GM12891 (cell line): ENCODE measurements around the gene PDLIM4.

Experiments used
- DNase-seq: peaks from one replicate; pipeline ENCODE4 v3.0.0; 2011; ENCODE audit warnings: low spot score; ENCODE audit not compliant: insufficient read length
- FAIRE-seq: peaks from 2 replicates; lab custom pipeline; 2011; peaks lifted over from hg19 to GRCh38; lab: Jason Lieb, UNC
- PAX5 ChIP-seq: IDR thresholded peaks from 2 replicates; pipeline ENCODE4 v1.6.1; 2011; ENCODE audit warnings: low read length, moderate library complexity, mild to moderate bottlenecking; ENCODE audit not compliant: insufficient read depth, severe bottlenecking
- POLR2A ChIP-seq: IDR thresholded peaks from 2 replicates; pipeline ENCODE4 v1.6.1; 2011; ENCODE audit warnings: low read depth, low read length, control low read depth
- POLR2AphosphoS5 ChIP-seq: IDR thresholded peaks from 2 replicates; pipeline ENCODE4 v1.6.1; 2011; ENCODE audit warnings: low read depth, low read length, control low read depth
- POU2F2 ChIP-seq: IDR thresholded peaks from 2 replicates; pipeline ENCODE4 v1.6.1; 2011; ENCODE audit warnings: low read depth, mild to moderate bottlenecking, control low read depth, low read length, moderate library complexity
- SPI1 ChIP-seq: IDR thresholded peaks from 2 replicates; pipeline ENCODE4 v1.6.1; 2011; ENCODE audit warnings: low read depth, low read length, control low read depth
- TAF1 ChIP-seq: IDR thresholded peaks from 2 replicates; pipeline ENCODE4 v1.6.1; 2011; ENCODE audit warnings: low read depth, low read length, control low read depth

PDLIM4 gene

DNA sequence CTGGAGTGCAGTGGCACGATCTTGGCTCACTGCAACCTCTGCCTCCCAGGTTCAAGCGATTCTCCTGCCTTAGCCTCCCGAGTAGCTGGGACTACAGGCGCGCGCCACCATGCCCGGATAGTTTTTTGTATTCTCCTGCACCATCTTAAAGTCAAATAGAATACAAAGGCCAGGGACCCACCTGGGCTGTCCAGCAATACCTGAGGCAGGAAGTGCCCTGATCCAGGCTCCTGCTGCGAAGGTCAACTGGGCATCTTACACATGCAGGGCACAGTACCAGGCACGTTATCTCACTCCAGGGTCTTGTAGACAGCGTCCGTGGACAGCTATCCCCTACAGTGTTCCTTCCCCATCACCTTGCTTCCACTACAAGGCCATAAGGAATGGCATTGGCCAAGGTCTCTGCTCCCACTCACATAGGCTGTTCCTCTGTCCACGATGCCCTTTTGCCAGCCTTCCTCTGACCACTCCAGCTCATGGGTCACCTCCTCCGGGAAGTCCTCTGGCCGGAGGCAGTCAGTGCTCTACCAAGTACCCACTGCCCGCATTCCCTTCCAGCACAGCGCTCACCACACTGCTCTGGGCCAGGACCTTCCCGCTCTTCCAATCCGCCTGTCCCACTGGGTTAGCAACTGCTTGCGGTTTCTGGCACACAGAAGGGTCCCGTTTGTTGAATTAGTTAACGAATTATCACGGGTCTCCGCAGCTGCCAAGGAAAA, 30.8 kb upstream of the PDLIM4 start:
- FAIRE-seq (peak; percentile 16), DNase-seq (no peak)
- TF ChIP-seq POLR2A, result no peak
- TF ChIP-seq SPI1, result no peak
- no peak for TF ChIP-seq POLR2AphosphoS5
- no peak for TF ChIP-seq TAF1
- no peak for TF ChIP-seq PAX5
- no peak for TF ChIP-seq POU2F2

DNA sequence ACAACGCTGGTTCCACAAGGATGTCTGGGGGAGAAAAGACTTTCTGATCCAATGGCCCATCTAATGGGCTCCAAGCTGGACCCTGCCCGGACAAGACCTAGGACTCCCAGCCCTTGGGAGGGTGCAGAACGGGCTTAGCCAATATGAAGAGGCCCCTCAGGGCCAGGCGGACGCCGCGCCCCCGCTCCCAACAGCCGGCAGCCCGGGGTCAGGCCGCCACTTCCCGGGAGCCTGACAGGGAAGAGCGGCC, 30.3 kb upstream of the PDLIM4 start:
- TF ChIP-seq POU2F2 (no peak), TAF1 (no peak), POLR2A (no peak), POLR2AphosphoS5 (no peak), PAX5 (no peak), SPI1 (no peak)
- DNase-seq (no peak), FAIRE-seq (no peak)

DNA sequence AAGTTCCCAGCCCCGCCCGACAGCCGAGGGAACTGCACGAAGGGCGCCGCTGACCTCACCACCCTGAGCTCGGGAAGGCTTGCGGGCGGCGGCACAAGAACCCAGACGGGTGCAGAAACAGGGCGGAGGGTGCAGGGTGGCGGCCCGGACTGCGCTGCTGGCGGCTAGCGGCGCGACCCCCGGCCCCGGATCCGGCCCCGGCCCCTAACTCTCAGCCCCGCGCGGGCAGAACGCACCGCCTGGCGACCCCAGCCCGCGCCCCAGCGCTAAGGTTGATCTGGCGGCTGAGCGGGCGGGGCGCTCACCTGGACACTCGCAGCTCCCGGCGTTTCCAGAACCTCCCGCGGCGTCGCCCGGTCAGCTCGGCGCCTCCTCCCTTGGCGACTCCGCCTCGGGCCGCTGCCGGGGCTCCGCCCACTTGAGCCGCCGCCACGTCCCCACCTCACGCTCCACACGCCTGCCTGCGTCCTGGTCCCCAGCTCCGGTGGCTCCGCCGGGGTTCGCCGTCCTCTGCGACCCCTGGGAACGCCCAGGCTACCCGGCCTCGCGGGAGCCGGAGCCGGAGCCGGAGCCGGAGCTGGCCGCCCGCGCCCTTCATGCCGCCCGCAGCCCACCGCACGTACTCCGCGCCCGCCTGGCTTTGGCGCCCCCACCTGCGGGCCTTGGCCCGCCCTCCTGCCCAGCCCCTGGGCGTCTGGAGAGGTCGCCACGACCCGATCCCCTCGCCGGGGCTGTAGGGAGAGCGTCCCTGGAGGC, 29.8 kb upstream of the PDLIM4 start, which contains the start of gene P4HA2:
Gene P4HA2, minus strand, starts transcription at position 369 of the 756 bp plus-strand sequence. CDS start 9,227 bp downstream, outside the sequence.
- DNase-seq (peak; percentile 86), FAIRE-seq (peak; percentile 85)
- TF ChIP-seq SPI1 (no peak), POLR2A (no peak), POLR2AphosphoS5 (no peak), TAF1 (no peak), PAX5 (no peak)

DNA sequence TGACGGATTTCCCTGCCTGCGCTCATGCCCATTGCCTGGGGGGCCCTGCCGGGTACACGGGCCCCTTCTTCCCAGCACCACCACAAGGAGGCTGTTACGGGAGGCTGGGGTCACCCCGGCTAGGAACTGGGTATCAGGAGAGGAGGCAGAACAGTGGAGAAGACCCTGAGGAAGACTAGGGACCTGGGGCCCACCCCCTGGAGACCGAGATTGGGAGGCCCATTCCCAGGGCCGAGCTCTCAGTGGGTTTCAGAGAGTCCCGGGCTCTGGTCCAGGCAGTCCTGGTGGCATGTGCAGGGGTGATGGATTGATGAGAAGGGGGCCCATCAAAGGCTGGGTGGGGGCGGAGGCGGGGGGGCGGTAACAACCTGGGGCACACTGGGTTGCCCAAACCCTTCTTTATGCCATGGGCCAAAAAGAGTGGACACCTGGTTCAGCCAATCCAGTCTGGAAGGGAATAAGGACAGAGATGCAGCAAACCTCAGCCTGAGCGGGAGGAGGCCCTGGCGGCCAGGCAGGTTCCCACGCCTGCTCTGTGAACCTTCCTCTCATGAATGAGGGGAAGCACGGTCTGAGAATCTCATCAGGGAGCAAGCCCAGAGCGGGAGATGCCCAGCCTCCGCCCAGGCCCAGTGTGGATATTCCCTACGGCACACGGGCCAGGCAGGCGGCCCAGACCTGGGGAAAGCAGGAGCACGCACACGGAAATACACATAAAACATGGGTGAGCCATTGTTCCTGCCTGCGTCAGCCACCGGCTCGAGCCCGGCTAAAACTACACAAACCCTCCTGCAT, 29.1 kb upstream of the PDLIM4 start:
- no peak for DNase-seq
- no peak for FAIRE-seq

DNA sequence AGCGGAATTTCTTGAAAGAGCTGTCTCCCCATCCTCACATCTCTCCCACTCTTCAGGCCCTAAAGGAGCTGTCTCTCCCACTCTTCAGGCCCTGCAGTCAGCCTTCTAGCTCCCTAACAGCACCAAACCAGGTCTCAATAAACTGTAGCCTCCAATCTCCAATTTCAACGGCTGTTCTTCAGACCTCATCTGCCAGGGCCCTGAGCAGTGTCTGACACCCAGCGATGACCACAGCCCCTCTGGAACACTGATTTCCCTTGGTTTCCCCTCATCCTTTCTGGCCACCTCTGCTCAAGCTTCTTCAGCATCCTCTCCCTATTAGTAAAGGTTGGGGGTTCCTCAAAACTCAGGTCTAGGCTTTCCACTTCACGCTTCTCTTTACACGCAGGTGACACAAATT, 28.3 kb upstream of the PDLIM4 start:
- TF ChIP-seq PAX5 (no peak), POU2F2 (no peak), SPI1 (no peak), TAF1 (no peak), POLR2A (no peak), POLR2AphosphoS5 (no peak)
- DNase-seq (no peak), FAIRE-seq (no peak)

More for the DNA sequence above, 29.1 kb upstream of the PDLIM4 start:
- no peak for TF ChIP-seq TAF1
- TF ChIP-seq SPI1, result no peak
- TF ChIP-seq PAX5, result no peak

DNA sequence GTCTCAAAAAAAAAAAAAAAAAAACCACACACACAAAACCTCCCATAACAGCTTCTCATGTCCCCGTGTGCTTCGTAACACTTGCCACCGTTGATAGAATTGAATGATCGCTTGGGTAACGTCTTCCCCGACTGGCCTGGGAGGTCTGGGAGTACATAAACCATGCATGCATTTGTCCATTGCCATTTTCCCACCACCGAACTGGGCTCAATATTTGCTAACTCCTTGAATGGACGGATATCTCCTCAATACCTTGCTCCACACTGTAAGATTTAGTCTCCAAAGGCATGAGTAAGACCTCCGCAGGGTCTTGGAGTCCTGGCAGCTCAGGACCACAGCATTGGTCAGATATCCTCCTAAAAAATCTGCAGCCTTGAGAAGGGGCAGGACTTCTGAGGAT, 26.6 kb upstream of the PDLIM4 start:
- DNase-seq (no peak), FAIRE-seq (no peak)
- no peak for TF ChIP-seq PAX5
- TF ChIP-seq POLR2A, result no peak
- no peak for TF ChIP-seq TAF1
- no peak for TF ChIP-seq SPI1
- TF ChIP-seq POU2F2, result no peak
- TF ChIP-seq POLR2AphosphoS5, result no peak

DNA sequence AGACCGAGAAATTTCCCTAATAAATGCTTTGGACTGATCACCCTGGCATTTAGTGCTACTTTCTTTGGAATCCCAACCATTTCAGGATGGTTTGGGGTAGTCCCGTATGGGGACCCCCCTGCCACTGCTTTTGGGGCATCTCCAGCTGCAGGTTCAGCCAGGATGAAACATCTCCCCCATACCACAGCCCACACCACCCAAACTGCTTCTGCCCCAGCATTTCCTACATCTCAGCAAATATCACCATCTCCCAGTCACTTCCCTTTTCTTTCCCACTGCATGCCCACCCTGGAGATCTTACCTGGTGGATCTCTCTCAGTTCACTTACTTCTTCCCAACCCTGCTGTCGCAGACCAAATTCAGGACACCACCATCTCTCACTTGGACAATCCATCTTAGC, 25.0 kb upstream of the PDLIM4 start:
- DNase-seq (no peak), FAIRE-seq (no peak)
- TF ChIP-seq POLR2AphosphoS5, result no peak
- peak; percentile 35; the same call in 1 of the 2 replicates for TF ChIP-seq SPI1

DNA sequence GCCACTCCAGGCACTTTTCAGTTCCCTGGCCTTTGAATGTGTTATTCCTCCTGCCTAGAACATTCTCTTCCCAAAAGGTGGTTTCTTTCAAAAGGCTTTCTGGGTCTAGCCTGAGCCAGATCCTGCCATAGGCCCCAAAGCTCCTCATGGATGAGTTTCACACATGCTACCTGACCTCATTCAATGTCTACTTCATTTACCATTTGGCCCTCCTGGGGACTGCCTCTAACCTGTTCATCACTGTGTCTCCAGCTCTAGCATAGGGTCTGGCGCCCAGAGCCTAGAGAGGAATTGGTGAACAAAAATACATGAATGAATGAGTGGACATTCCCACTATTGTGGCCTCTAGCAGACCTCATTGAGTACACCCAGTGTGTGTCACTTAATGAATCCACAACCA, 24.4 kb upstream of the PDLIM4 start:
- FAIRE-seq, result no peak
- TF ChIP-seq POLR2AphosphoS5, result no peak
- no peak for TF ChIP-seq SPI1
- TF ChIP-seq TAF1, result no peak
- TF ChIP-seq POLR2A, result no peak
- no peak for TF ChIP-seq PAX5
- no peak for TF ChIP-seq POU2F2
- DNase-seq, result no peak

DNA sequence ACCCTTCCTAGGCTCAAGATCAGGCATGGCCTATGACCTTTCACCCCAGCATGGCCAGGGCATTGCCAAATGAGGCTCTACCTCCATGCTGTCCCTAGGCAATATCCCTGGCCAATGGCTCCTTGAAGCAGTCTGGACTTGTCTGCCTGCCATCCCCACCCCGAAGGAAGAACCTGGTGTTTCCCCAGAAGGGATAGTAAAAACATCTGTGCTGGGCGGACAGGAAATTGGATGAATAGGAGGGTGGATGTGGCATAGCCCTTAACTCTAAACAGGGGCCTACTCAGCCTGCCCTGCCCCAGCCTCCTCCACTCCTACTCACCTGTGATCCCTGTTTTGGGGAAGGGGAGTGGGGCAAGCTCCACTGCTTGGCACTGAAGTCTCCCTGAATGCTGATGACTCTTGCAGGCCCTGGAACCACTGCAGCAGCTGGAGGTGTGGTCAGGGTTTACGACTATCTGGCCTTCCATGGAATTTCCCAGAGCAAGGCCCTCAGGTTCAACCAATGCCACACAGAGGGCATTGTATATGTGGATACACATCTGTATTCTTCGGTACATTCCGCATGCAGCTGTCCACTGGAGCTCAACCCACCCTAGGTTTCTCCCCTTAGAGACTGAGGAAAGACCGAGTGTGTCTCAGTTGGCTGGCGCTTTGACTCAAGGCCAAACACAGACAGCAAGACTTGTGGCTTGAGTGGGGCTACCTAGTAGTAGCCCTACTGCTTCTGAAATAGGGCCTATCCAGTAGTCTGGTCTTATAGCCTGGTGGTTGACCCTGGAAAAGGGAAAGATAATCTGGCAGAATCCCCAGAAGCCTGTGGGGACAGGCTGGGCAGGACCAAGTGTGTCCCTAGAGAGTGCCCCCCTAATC, 23.4 kb upstream of the PDLIM4 start:
- no peak for TF ChIP-seq POLR2AphosphoS5
- no peak for TF ChIP-seq TAF1
- no peak for TF ChIP-seq SPI1
- no peak for TF ChIP-seq POU2F2
- TF ChIP-seq POLR2A, result no peak
- no peak for TF ChIP-seq PAX5
- DNase-seq (no peak), FAIRE-seq (no peak)
